ENCODE results near the gene CLK1.

DNA sequence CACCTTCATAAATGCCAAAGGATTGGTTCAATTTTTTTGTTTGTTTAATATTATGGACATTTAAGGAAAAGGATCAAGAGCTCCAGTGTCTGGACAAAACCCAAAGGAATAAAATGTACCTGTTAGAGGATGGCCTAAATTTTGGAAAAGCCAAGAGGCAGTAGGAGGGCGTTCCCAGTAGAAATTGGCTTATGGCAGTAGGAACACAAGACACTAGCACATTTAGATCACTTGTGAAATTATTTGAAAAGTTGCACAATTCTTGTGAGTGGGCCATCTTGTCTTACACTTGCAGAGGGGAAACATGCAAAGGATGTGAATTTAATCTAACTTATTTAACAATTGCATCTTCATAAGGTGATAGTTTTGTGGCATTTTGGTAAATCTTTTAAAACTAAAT is 49.5 kb downstream of the CLK1 start:
- TF ChIP-seq CTCF (IDR thresholded peaks at IDR 0.05) (no peak), POLR2A (IDR thresholded peaks at IDR 0.05) (no peak), EP300 (IDR thresholded peaks at IDR 0.05) (no peak)

Measured in gastroesophageal sphincter (tissue), 3 donors.